HTERT RPE-1 (cell line): Measurements from ENCODE around the gene CD2AP.
"Not testable (repeated sequence)": the region's sequence is repeated elsewhere in the genome, so short reads cannot be mapped to it uniquely, and the experiment has no call there.

Source experiments
- in situ Hi-C: fragments of 300-500 bp; cut with MboI; formaldehyde crosslinking; loops from 4 replicates; pipeline ENCODE4 v1.14.3; 2020; ENCODE audit warnings: low sequenced_read_pairs

CD2AP gene

DNA sequence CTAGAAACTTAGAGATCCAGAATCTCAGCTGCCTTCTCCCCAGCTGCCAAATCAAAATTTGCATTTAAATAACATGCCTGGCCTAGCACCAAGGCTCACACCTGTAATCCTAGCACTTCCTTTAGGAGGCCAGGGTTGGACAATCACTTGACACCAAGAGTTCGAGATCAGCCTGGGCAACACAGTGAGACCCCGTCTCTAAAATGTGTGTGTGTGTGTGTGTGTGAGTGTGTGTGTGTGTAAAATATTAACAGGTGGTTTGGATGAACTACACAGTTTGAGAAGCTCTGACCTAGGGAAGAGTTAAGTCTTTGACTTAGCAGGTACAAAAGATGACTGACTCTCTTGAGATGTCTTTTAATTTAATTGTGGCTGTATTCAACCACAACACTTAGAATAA is 20.2 kb upstream of the CD2AP start:
- in situ Hi-C loops, result no loop called here

DNA sequence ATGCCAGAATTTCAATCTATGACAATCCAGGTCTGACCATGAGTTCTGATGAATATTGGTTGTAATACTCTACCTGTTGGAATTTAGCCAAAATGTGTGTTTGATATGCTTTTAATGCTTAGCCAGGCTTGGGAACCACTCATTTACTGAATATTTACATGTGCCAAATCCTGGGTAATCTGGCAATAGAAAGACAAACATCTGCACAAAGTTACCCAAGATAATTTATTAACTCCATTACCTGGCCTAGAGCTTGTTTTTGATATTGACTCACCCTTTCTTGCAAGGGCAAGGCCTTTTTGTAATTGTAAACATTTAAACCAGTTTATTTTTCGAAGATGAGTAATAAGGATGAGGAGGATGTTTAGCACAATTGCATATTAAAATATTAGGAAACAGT is 13.5 kb upstream of the CD2AP start:
- in situ Hi-C loops, result no loop called here

DNA sequence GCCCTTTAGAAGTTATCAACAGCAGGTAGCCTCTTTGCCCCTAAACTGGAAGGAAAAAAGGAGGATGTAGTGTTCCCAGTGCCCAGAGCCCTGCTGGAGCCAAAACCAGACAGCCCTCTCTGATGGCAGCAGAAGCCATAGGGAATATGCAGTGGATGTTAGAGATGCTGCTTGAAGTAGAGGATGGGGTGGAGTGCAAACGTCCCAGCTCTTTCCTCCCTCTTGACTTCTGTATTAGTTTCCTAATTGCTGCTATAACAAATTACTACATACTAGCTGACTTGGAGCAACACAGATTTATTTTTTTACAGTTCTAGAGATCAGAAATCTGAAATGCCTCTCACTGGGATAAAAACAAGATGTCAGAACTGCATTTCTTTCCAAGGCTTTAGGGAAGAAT is 12.5 kb upstream of the CD2AP start:
- in situ Hi-C loops, result no loop called here

DNA sequence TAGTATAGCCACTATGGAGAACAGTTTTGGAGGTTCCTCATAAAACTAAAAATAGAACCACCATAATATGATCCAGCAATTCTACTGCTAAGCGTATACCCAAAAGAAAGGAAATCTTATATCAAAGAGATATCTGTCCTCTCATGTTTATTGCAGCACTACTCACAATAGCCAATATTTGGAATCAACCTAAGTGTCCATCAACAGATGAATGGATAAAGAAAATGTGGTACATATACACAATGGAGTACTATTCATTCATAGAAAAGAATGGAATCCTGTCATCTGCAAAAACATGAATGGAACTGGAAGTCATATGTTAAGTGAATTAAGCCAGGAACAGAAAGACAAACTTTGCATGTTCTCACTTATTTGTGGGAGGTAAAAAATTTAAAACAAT is 5.7 kb upstream of the CD2AP start:
- in situ Hi-C loops, result no loop called here

DNA sequence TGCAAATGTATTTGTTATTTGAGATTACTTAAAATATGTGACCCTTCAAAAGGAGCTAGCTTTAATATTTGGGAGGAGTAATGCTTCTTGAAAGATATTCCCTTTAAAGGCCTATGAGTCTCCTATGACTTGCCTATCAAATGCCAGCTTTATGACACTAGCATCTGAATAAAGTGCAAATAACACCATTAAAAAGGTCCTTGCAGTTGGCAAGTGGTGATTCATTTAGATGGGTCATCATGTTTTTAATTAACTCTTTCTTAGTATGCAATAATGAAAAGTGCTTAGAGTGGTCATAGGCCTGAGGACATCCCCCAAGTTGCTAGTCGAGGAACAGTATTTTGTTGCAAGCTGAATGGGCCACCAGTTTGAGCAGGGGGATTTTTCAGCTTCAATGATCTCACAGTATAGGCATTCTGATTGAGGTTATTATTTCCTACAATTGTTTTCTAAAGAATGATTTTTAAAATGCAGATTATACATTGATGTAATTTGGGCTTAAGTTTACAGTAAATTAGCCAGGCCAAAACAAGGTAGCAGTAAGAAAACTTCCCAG is 3.7 kb upstream of the CD2AP start:
- in situ Hi-C loops, result no loop called here

DNA sequence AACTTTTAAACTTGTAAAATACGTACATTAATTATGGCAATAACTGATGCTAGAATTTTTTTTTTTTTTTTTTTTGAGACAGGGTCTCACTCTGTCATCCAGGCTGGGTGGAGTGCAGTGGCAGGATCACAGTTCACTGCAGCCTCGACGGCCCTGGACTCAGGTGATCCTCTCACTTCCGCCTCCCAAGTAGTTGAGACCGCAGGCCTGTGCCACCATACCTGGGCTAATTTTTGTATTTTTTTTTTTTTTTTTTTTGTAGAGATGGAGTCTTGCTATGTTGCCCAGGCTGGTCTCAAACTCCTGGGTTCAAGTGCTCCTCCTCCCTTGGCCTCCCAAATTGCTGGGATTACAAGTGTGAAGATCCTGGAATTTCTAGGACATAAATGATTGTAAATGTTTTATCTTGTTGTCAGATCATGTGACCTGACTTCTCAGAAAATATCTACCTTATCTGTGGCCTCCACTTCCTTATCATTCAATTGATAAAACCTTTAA is 2.2 kb upstream of the CD2AP start:
- in situ Hi-C loops, result no loop called here

DNA sequence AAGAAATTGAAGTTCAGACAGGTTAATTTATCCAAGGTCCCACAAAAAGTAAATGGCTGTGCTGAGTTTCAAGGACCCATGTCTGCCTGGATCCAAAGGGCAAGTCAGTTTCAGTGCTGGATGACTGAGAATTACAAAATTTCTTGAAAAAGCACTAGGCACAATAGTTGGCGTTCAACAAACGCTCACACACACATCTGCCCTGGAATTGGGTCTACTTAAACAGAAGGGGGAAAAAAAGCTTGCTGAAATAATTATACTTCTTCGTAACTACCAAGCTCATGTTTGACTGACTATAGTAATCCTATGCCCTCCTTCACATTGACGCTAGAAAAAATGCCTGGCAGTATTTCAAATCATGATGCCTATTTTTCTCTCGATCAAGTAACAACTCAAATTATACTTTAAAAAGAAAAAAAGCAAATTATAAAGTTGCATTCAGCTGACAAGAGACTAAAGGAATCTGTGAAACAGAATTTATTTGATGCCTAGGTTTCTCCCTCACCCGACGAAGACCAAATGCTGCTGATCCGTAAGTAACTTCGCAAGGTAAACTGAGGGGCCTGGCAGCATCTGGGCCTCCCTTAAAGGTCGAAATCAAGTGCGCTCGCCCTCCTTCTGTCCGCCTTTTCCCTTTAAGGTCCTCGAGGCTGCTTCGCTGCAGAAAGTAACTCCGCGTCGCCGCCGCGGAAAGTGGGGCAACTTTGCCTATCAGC is 650 bp upstream of the CD2AP start:
- in situ Hi-C loops, result no loop called here

DNA sequence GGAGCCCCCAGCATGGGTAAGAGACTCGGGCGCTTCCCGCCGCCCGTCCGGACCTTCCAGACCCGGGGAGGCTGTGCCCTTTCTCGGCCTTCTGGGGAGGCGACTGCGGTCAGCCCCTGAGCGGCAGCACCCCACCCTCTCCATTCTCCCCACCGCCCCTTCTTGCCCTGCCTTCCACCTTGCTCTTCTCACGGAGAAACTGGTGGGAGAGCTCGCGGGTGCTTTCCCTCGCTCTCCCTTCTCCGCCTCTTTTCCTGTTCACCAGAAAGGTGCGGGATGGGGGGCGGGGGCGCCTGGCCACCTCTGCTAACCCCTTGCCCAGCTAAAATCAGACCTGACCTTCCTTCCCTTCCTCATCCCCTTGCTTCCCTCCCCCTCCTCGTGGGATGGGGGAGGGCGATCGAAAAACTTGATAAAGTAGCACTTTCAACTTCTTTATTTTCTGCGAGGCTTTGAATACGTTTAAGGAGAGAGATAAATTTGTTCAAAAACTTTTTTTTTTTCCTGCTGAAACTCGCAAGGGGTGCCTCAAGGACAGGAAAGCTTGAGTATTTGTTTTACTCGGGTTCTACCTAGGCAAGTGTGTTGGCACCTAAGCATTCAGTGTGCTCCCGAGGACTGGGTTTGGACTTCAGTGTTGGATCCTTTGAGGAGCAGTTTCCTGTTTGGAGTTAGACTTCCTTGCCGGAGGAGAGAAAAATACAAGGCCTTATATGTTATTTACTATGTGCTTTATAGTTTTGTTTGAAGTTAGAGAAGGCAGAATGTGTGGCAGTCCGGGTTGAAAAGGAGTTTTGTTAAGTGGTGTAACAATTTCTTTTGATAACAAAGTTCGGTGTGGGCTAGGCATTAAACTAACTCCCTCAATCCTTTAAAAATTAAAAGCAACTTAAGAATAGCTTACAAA is 897 bp downstream of the CD2AP start:
- in situ Hi-C loops, result no loop called here

DNA sequence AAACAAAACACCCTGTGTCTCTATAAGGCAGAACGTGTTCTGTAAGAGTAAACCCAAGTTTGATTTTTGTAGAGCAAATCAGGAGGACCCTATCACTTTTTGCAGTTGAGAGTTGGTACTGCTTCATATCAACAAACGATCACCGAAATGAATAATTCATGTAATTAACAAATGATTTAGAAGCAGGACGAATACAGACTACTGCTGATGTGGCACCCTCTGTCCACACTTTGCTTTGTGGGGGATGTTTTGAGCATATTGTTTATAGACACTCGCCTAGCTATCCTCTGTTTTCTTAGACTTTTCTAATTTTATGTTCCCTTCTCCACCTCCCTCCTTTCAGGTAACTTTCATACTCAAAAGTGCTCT is 1.5 kb downstream of the CD2AP start:
- in situ Hi-C loops, result no loop called here

DNA sequence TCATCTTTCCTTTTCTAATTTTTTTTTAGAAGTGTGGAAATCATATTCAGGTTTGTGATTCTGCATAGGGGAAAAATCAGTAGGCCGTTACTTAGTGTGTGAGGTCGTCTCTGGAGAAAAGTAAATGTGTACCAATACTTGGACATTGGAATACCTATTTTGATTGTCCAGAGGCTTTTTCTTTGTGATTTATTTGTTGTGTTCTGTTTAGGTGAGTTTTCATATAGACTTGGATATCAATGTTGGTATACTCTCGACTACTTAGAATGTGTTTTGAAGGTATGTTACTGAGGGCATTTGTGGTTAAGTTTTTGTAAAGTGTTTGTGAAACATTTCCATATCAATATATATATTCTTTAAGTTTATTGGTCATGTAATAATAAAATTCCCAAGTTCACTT is 2.3 kb downstream of the CD2AP start:
- in situ Hi-C loops, result no loop called here

DNA sequence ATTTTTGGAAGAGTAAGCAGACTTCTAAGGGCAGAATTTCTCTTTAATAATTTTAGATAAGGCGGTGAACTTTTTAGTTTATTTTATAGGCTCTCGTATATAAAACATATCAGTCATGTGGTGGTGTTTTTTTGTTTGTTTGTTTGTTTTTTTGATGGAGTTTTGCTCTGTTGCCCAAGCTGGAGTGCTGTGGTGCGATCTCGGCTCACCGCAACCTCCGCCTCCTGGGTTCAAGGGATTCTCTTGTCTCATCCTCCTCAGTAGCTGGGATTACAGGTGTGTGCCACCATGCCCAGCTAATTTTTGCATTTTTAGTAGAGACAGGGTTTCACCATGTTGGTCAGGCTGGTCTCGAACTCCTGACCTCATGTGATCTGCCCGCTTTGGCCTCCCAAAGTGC is 3.6 kb downstream of the CD2AP start:
- in situ Hi-C loops, result not testable (repeated sequence)

DNA sequence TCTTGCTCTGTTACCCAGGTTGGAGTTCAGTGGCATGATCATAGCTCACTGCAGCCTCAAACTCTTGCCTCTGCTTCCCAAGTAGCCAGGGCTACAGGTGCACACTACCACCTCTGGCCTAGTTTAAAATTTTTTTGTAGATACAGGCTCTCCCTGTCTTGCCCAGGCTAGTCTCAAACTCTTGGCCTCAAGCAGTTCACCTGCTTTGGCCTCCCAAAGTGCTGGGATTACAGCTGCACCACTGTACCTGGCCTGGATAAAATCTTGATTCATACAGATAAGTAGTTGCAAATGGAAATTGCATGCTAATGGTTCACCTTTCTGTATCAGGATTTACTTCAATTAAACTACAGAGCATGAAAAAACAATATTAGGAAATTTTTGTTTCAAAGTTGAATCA is 4.2 kb downstream of the CD2AP start:
- in situ Hi-C loops, result no loop called here

DNA sequence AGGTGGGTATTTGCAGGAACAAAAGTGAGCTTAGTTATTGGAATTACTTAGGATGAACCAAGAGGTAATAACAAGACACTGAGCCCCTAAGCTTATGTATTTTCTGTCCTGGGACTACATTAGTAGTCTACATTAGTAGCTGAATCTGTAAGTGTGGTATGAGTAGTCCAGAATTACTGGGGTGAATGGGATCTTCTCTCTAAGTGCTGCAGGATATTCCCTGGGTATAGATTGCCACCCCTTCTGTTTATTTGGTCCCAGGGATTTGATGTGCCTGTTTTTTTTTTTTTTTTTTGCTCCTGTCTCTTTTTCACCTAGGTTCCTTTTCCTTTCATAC is 5.9 kb downstream of the CD2AP start:
- in situ Hi-C loops, result no loop called here

DNA sequence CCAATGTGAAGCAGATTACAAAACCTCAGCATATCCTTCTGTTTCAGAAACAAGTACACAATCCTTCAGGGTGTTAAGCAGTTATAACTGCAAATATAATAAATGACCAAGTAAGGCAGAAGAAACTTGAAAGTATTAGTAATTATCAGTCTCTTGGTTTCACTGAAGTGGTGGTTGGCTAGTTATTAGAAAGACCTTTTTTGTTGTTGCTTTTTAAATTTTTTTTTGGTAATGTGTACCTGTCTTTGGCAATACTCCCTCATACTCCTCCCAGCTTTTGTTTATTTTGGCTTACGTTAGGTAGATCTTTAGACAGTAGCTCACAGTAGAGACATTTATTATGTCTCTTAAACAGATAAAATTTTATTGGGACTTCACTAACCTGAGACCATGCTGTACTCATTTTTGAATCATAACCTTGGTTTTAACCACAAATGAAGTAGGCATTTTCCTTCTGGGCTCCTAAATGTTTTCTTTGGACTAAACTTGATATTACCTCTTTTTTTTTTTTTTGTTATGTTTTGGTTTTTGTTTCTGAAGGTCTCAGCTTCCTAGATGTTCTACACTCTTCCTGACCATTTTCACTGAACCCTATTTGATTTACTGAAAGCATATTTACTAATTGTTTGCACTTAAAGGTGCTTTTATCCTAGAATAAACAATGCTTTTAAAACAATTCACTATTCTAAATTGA is 6.4 kb downstream of the CD2AP start:
- in situ Hi-C loops, result no loop called here

DNA sequence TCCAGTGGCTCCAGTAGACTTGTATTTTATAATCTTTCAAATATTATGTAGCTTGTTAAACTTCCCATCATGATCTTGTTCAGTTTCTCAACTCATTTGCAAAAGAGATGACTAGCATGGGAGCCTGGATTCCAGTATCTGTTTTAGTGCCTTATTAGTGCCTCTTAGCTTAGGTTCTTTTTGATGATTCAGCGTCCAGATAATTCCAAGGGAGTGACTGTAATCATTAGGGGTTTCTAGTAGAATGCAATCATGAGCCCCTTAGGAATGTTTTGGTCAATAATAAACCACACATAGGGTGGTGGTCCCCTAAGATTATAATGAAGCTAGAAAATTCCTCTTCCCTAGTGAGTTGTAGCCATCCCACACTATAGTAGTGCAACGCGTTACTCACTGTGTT is 7.0 kb downstream of the CD2AP start:
- in situ Hi-C loops, result no loop called here

DNA sequence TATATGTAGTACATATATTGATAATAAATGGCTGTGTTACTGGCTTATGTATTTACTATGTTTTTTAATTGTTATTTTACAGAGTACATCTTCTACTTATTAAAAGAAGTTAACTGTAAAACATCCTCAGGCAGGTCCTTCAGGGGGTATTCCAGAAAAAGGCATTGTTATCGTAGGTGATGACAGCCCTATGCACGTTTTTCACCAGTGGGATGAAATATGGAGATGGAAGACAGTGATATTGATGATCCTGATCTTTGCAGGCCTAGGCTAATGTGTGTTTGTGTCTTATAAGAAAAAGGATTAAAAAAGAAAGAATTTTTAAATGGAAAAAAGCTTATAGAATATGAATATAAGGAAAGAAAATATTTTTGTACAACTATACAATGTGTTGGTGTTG is 7.5 kb downstream of the CD2AP start:
- in situ Hi-C loops, result no loop called here

DNA sequence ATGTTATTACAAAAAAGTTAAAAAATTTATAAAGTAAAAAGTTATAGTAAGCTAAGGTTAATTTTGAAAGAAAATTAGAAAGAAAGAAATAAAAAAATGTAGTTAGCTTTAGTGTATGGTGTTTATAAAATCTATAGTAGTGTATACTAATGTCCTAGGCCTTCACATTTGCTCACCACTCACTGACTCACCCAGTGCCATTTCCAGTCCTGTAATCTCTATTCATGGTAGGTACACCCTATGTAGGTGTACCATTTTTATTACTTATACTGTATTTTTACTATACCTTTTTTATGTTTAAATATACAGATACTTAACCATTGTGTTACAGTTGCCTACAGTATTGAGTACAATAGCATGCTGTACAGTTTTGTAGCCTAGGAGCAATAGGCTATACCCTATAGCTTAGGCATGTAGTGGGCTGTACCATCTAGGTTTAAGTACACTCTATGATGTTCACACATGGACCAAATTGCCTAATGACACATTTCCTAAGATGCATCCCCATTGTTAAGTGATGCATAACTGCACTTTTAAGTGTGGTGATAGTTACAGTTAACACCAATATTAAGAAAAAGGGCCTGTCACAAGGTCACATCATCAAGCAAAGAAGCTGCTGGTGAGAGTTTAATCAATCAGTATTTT is 8.0 kb downstream of the CD2AP start:
- in situ Hi-C loops, result no loop called here

DNA sequence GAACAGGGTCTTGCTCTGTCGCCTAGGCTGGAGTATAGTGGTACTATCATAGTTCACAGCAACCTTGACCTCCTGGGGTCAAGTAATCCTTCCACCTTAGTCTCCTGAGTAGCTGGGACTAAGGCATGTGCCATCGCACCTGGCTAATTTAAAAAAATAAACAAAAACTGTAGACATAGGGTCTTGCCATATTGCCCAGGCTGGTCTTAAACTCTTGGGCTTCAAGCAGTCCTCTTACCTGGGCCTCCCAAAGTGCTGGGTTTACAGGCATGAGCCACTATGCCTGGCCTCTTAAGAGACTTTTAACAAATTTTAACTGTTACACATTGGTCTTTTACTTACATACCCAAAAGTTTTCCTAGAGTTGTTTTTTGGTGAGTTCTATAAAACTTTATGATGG is 12.4 kb downstream of the CD2AP start:
- in situ Hi-C loops, result no loop called here

DNA sequence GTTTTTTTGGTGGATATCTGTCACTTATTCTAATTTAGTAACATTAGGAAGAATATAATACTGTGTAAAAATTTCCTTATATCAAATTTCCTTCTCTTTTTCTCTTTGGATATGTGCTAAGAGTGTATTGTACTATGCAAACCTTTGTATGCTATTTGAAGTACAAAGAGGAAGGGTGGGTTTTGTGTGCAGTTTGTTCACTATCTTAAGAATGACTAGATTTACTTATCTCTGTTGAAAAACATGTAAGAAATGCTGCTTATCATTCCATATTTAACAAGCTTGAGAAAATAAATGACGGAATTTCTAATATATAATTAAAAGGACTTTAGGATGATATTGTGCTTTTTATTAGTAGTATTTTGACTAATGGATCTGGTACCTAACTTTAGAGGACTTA is 13.1 kb downstream of the CD2AP start:
- in situ Hi-C loops, result no loop called here

DNA sequence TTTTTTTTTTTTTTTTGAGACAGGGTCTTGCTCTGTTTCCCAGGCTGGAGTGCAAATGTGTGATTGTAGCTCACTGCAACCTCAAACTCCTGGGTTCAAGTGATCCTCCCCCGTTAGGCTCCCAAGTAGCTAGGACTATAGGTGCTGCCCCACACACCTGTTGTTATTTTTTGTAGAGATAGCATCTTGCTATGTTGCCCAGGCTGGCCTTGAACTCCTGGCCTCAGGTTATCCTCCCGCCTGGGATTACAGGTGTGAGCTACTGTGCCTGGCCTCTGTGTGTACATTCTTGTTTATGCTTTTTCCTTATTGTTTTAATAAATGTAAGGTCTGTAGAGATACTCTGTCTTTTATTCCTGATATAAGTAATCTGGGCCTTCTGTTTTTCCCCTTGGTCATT is 14.8 kb downstream of the CD2AP start:
- in situ Hi-C loops, result no loop called here

DNA sequence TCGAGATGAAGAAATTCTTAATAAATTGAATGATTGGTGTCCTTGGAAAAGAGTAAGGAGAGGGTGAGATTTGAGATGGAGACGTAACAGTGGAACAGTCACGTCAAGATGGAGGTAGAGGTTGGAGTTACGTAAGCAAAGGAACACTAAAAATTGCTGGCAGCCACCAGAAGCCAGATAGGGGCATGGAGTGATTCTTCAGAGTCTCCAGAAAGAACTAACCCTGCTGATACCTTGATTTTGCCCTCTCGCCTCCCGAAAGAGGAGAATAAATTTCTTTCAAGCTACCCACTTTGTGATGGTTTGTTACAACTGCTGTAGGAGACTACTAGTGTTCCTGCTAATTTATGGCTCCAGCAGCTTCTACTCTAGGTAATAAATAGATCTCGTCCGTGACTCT is 17.6 kb downstream of the CD2AP start:
- in situ Hi-C loops, result no loop called here
